Measurements from ENCODE around the gene HOXD11. TPM values are rescaled to one million over a fixed set of nuclear protein-coding genes. Genes with fewer than 3 reads are reported as not detected.

Gene HOXD11
- total RNA-seq, 1 experiment from 2014 or later, result not detected

- CTCF ChIA-PET, result interaction anchor here (0.6 to 2.6 kb wide), 40 partner anchors 8 to 1413 kb away, joined by 3 to 23 read pairs (median 4); partner anchors contain the start of genes HOXD12 and HOXD13
Measured at GRCh38 chr2:176110415-176111308, 3.6 kb downstream of the HOXD11 start.

GRCh38 chr2:176111309-176111663 is 4.2 kb downstream of the HOXD11 start:
- Mint-ChIP-seq H3K36me3 (ENCODE audit: insufficient read depth, unreplicated experiment) (no peaks in the 10 kb centered on the region), H3K4me3 (ENCODE audit: unreplicated experiment) (no peak overlapping the region), H3K27me3 (ENCODE audit: insufficient read depth, unreplicated experiment) (peaks cover 8% of the 10 kb centered on the region), H3K4me1 (ENCODE audit: insufficient read depth, unreplicated experiment) (peaks cover 2% of the 10 kb centered on the region), H3K9me3 (ENCODE audit: unreplicated experiment) (no peaks in the 10 kb centered on the region), H3K27ac (ENCODE audit: low read depth, unreplicated experiment) (no peak overlapping the region)
- intact Hi-C loops (cut with micrococcal nuclease), result no loop called here
- peak; percentile 56 for TF ChIP-seq CTCF (IDR thresholded peaks at IDR 0.05; ENCODE audit: unreplicated experiment)
- BruUV-seq (replicated peaks), result no TSS peak
- CTCF ChIA-PET, result interaction anchor here (0.6 to 2.6 kb wide), 35 partner anchors 9 to 1045 kb away, joined by 3 to 23 read pairs (median 4); partner anchors contain the start of genes HOXD12 and HOXD13
- peak; percentile 58 for DNase-seq (ENCODE audit: unreplicated experiment)
- POLR2A ChIA-PET, result interaction anchor here (0.7 to 1.5 kb wide), 4 partner anchors 9 to 526 kb away, joined by 3 to 5 read pairs (median 4); no protein-coding TSS in a partner anchor

More at GRCh38 chr2:176110415-176111308, 3.6 kb downstream of the HOXD11 start:
- DNase-seq (ENCODE audit: unreplicated experiment), result no peak
- Mint-ChIP-seq H3K27me3 (ENCODE audit: insufficient read depth, unreplicated experiment) (peaks cover 10% of the 10 kb centered on the region), H3K9me3 (ENCODE audit: unreplicated experiment) (no peaks in the 10 kb centered on the region), H3K27ac (ENCODE audit: low read depth, unreplicated experiment) (no peak overlapping the region), H3K4me3 (ENCODE audit: unreplicated experiment) (no peak overlapping the region), H3K36me3 (ENCODE audit: insufficient read depth, unreplicated experiment) (no peaks in the 10 kb centered on the region), H3K4me1 (ENCODE audit: insufficient read depth, unreplicated experiment) (peaks cover 7% of the 10 kb centered on the region)
- TF ChIP-seq CTCF (IDR thresholded peaks at IDR 0.05; ENCODE audit: unreplicated experiment), result no peak
- intact Hi-C loops (cut with micrococcal nuclease), result no loop called here
- BruUV-seq (replicated peaks), result no TSS peak
- POLR2A ChIA-PET, result interaction anchor here (0.7 to 1.5 kb wide), 4 partner anchors 9 to 527 kb away, joined by 3 to 5 read pairs (median 4); no protein-coding TSS in a partner anchor

GRCh38 chr2:176111846-176112374 is 4.8 kb downstream of the HOXD11 start:
- intact Hi-C loops (cut with micrococcal nuclease), result no loop called here
- no peaks in the 10 kb centered on the region for H3K4me1 Mint-ChIP-seq (ENCODE audit: insufficient read depth, unreplicated experiment)
- TF ChIP-seq CTCF (IDR thresholded peaks at IDR 0.05; ENCODE audit: unreplicated experiment), result no peak
- no TSS peak for BruUV-seq (replicated peaks)
- no peak overlapping the region for H3K27ac Mint-ChIP-seq (ENCODE audit: low read depth, unreplicated experiment)
- H3K27me3 Mint-ChIP-seq (ENCODE audit: insufficient read depth, unreplicated experiment), result peaks cover 10% of the 10 kb centered on the region
- ChIA-PET CTCF (interaction anchor here (0.7 to 2.6 kb wide), 17 partner anchors 9 to 1030 kb away, joined by 3 to 23 read pairs (median 4); no protein-coding TSS in a partner anchor), POLR2A (interaction anchor here (0.7 to 1.5 kb wide), 3 partner anchors 15 to 525 kb away, joined by 3 to 5 read pairs (median 4); no protein-coding TSS in a partner anchor)
- DNase-seq (ENCODE audit: unreplicated experiment), result no peak
- H3K36me3 Mint-ChIP-seq (ENCODE audit: insufficient read depth, unreplicated experiment), result no peaks in the 10 kb centered on the region
- H3K4me3 Mint-ChIP-seq (ENCODE audit: unreplicated experiment), result no peak overlapping the region
- H3K9me3 Mint-ChIP-seq (ENCODE audit: unreplicated experiment), result no peaks in the 10 kb centered on the region
